Endodermal cell (in vitro differentiated cells): ENCODE results near the gene HOXC11. TPM values are rescaled to one million over a fixed set of nuclear protein-coding genes. Genes with fewer than 3 reads are reported as not detected.

Experiments
- DNase-seq: peaks from one replicate; pipeline ENCODE4 v3.0.0-alpha.2; 2017
- H3K27ac ChIP-seq: 2 replicates; pipeline ENCODE4 v1.5.1; 2013; ENCODE audit warnings: mild to moderate bottlenecking, low read depth, low read length, moderate library complexity
- H3K27me3 ChIP-seq: 2 replicates; pipeline ENCODE4 v1.6.1; 2013; ENCODE audit warnings: mild to moderate bottlenecking, low read length, moderate library complexity; ENCODE audit not compliant: insufficient read depth, control insufficient read depth, poor library complexity, severe bottlenecking
- H3K36me3 ChIP-seq: 2 replicates; pipeline ENCODE4 v1.7.0; 2013; ENCODE audit warnings: mild to moderate bottlenecking, low read length, moderate library complexity; ENCODE audit not compliant: control insufficient read depth, insufficient read depth
- H3K4me1 ChIP-seq: one replicate; pipeline ENCODE4 v1.7.0; 2013; ENCODE audit warnings: low read length; ENCODE audit not compliant: control insufficient read depth, insufficient read depth
- H3K4me3 ChIP-seq: 2 replicates; pipeline ENCODE4 v1.5.1; 2013; ENCODE audit warnings: mild to moderate bottlenecking, low read length, moderate library complexity
- H3K9ac ChIP-seq: 2 replicates; pipeline ENCODE4 v1.6.1; 2013; ENCODE audit warnings: mild to moderate bottlenecking, low read length, moderate library complexity; ENCODE audit not compliant: poor library complexity, severe bottlenecking; ENCODE audit errors: extremely low read depth
- H3K9me3 ChIP-seq: 2 replicates; pipeline ENCODE4 v1.6.1; 2013; ENCODE audit warnings: mild to moderate bottlenecking, low read length, moderate library complexity; ENCODE audit not compliant: control insufficient read depth
- H3K27ac Mint-ChIP-seq: 2 replicates; pipeline ENCODE4 v1.8.0; 2020; ENCODE audit warnings: mixed read lengths
- H3K27me3 Mint-ChIP-seq: 2 replicates; pipeline ENCODE4 v1.8.0; 2021; ENCODE audit warnings: mild to moderate bottlenecking, mixed read lengths; ENCODE audit not compliant: insufficient read depth
- H3K36me3 Mint-ChIP-seq: 2 replicates; pipeline ENCODE4 v1.8.0; 2020; ENCODE audit warnings: low read depth, mixed read lengths
- H3K4me1 Mint-ChIP-seq: 2 replicates; pipeline ENCODE4 v1.8.0; 2020; ENCODE audit warnings: mixed read lengths
- H3K4me3 Mint-ChIP-seq: 2 replicates; pipeline ENCODE4 v1.8.0; 2020; ENCODE audit warnings: mild to moderate bottlenecking, moderate library complexity, mixed read lengths
- H3K9me3 Mint-ChIP-seq: 2 replicates; pipeline ENCODE4 v1.8.0; 2020; ENCODE audit warnings: mild to moderate bottlenecking, mixed read lengths
- WGBS, 2 experiments: methylation state at CpG; one replicate each; pipeline versions ENCODE4 v1.1.5 to v1.1.7; 2013; ENCODE audit warnings: missing lambda C conversion rate in 2 of 2, mixed read lengths in 1 of 2; ENCODE audit not compliant: insufficient coverage in 1 of 2, insufficient read length in 1 of 2; 5-methylcytosine and 5-hydroxymethylcytosine counted together
- long read RNA-seq, 4 experiments: library from polyadenylated mRNA in 2 of 4; library from RNA in 1 of 4; library from capped mRNA in 1 of 4; stranded (forward) in 3 of 4; unstranded in 1 of 4; transcript quantifications; one replicate each; pipeline ENCODE4 v2.0.0, GENCODE V29; 2020 to 2021; ENCODE audit warnings: inconsistent platforms in 1 of 4
- polyA plus RNA-seq, 2 experiments: library from polyadenylated mRNA; stranded (reverse); fragments of 50-300 nt; gene quantifications; one replicate each; pipeline ENCODE4 v1.2.3, GENCODE V29; 2013
- total RNA-seq, 2 donors: library from RNA; stranded (reverse); fragmentation: NEBNext Ultra II Directional in 1 of 2; extraction: Animal tissue kit (Norgen Biotek cat#: 25700) in 1 of 2; gene quantifications; 2 replicates in 1 of 2; 3 replicates in 1 of 2; pipeline ENCODE4 v1.2.1, GENCODE V29; 2021
- TF ChIP-seq, protein P1 (sequence below): fragments of 200-600 bp; sonication (generic); conservative IDR thresholded peaks from 2 replicates; pipeline ENCODE4 v1.5.0; 2021; ENCODE audit warnings: antibody characterized with exemption, mild to moderate bottlenecking

HOXC11 gene
- total RNA-seq = not detected
- polyA plus RNA-seq (2013, experiment 1 of 2) = 1.4 TPM
- polyA plus RNA-seq (2013, experiment 2 of 2) = 1.0 TPM
- long read RNA-seq, experiment 1 = 0 reads
- long read RNA-seq, experiment 2 = 0 reads
- long read RNA-seq, experiment 3 = 0 reads
- long read RNA-seq, experiment 4 = 0 reads

GRCh38 chr12:53972722-53973235 lies at the start of gene HOXC11:
TSS of gene HOXC11 (plus strand) at chr12:53973126. CDS start at chr12:53973242, 116 bp downstream.
- H3K36me3 ChIP-seq = no peaks in the 10 kb centered on the region
- H3K4me3 Mint-ChIP-seq = peak within 1 kb of the TSS; percentile 34
- H3K36me3 Mint-ChIP-seq = no peaks in the 10 kb centered on the region
- H3K27ac ChIP-seq = no peak within 1 kb of the TSS
- no peak within 1 kb of the TSS for H3K9ac ChIP-seq
- DNase-seq = no peak
- H3K27ac Mint-ChIP-seq = no peak within 1 kb of the TSS
- TF ChIP-seq, protein P1, sequence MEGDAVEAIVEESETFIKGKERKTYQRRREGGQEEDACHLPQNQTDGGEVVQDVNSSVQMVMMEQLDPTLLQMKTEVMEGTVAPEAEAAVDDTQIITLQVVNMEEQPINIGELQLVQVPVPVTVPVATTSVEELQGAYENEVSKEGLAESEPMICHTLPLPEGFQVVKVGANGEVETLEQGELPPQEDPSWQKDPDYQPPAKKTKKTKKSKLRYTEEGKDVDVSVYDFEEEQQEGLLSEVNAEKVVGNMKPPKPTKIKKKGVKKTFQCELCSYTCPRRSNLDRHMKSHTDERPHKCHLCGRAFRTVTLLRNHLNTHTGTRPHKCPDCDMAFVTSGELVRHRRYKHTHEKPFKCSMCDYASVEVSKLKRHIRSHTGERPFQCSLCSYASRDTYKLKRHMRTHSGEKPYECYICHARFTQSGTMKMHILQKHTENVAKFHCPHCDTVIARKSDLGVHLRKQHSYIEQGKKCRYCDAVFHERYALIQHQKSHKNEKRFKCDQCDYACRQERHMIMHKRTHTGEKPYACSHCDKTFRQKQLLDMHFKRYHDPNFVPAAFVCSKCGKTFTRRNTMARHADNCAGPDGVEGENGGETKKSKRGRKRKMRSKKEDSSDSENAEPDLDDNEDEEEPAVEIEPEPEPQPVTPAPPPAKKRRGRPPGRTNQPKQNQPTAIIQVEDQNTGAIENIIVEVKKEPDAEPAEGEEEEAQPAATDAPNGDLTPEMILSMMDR = no peak
- peaks cover 100% of the 10 kb centered on the region for H3K27me3 ChIP-seq
- peaks cover 100% of the 10 kb centered on the region for H3K27me3 Mint-ChIP-seq
- peaks cover 15% of the 10 kb centered on the region for H3K4me1 Mint-ChIP-seq
- H3K4me1 ChIP-seq = no peaks in the 10 kb centered on the region
- 9 to 11% methylated on average over 12 to 17 of the region's 21 CpGs for WGBS, 2 experiments
- H3K9me3 ChIP-seq = peaks cover 7% of the 10 kb centered on the region
- H3K9me3 Mint-ChIP-seq = peaks cover 17% of the 10 kb centered on the region
- H3K4me3 ChIP-seq = no peak within 1 kb of the TSS

GRCh38 chr12:53924521-53925405 lies 48.2 kb upstream of the HOXC11 start:
- Mint-ChIP-seq H3K27me3 (peaks cover 98% of the 10 kb centered on the region), H3K36me3 (no peaks in the 10 kb centered on the region), H3K4me3 (no peak overlapping the region), H3K4me1 (peaks cover 6% of the 10 kb centered on the region), H3K9me3 (no peaks in the 10 kb centered on the region), H3K27ac (no peak overlapping the region)
- Histone ChIP-seq H3K27ac (no peak overlapping the region), H3K4me3 (no peak overlapping the region), H3K4me1 (no peaks in the 10 kb centered on the region), H3K9me3 (no peaks in the 10 kb centered on the region), H3K36me3 (no peaks in the 10 kb centered on the region), H3K27me3 (peaks cover 100% of the 10 kb centered on the region), H3K9ac (no peak overlapping the region)
- TF ChIP-seq, protein P1 = no peak
- 42 to 56% methylated on average over 1 to 2 of the region's 2 CpGs for WGBS, 2 experiments
- no peak for DNase-seq

DNA sequence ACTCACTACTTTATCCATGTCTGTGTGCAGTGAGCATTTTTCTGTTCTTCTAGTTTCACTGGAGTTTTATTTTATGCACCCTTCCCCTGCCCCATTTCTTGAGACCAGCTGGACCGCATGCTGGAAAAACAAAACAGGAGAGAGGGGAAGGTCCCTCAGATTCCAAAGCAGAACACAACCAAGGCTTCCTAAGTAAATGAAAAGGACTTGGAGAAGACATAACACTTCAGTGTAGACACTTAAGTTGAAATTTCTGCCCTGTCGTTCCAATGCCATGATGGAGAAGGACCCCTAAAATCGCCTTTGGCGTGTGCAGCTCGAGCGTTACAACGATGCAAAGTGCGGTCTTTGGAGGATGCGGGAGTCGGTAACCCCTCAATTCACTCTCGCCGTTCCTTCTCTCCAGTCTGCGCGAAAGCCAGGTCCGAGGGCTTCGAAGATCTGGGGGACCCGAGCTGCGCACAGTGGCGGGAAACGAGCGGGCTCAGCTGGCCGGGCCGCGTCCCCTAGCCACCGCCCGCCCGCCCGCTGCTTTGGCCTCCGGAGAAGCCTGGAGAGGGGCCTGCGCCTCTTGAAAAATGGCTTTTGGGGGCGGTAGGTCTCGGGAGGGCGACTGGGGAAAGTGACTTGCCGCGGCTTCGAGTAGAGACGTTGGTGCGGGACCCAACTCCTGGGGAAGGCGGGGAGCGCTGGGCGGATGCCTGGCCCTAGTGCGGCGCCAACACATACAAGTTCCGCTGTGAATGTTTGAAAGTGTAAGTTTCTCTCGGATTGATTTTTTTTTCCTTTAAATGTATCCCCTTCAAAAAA lies 45.5 kb upstream of the HOXC11 start:
- TF ChIP-seq, protein P1 = no peak
- Mint-ChIP-seq H3K27ac (no peak overlapping the region), H3K36me3 (no peaks in the 10 kb centered on the region), H3K4me1 (no peaks in the 10 kb centered on the region), H3K27me3 (peaks cover 100% of the 10 kb centered on the region), H3K4me3 (no peak overlapping the region), H3K9me3 (peaks cover 2% of the 10 kb centered on the region)
- no peaks in the 10 kb centered on the region for H3K4me1 ChIP-seq
- H3K27ac ChIP-seq = no peak overlapping the region
- peaks cover 100% of the 10 kb centered on the region for H3K27me3 ChIP-seq
- H3K9ac ChIP-seq = no peak overlapping the region
- H3K9me3 ChIP-seq = peaks cover 4% of the 10 kb centered on the region
- H3K36me3 ChIP-seq = no peaks in the 10 kb centered on the region
- H3K4me3 ChIP-seq = no peak overlapping the region
- peak; percentile 71 for DNase-seq
- WGBS, 2 experiments = 21% methylated on average over 22 to 43 of the region's 45 CpGs
